Hypothalamus (tissue), 51 donors: ENCODE data around the gene VPS13D.

Source experiments
- DNase-seq, 51 donors: peaks; one replicate each; lab custom pipeline; 2025; lab: John Stamatoyannopoulos, UW

Gene VPS13D

DNA sequence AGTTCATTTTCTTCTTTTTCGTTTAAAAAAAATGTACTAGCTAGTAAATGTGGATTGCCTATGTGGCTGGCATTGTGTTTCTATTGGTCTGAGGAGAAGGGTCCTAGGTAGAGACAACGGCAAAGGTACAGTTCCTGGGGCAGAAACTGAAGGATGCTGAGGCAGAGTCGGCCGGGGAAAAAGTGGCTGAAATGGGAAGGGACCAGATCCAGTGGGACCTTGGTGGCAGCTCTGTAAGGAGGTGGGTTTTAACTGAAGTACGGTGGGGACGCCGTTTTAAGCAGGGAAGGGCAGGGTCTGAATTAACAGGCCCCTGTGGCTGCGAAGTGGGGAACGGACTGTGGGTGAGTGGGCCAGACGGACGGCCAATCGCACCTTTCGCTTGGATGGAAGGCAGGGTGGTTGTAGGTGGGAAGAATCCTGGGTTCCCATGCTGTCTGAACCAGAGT is 420 bp upstream of the VPS13D start:
- no peak for DNase-seq

GRCh38 chr1:12230549-12231275 is 882 bp downstream of the VPS13D start:
- peak in 23 of 51 donors; percentile 2 to 43 (median 11) for DNase-seq

GRCh38 chr1:12231276-12231595 is 1.4 kb downstream of the VPS13D start:
- DNase-seq: no peak

- DNase-seq: no peak
Measured at GRCh38 chr1:12232221-12232620, 2.4 kb downstream of the VPS13D start.

DNA sequence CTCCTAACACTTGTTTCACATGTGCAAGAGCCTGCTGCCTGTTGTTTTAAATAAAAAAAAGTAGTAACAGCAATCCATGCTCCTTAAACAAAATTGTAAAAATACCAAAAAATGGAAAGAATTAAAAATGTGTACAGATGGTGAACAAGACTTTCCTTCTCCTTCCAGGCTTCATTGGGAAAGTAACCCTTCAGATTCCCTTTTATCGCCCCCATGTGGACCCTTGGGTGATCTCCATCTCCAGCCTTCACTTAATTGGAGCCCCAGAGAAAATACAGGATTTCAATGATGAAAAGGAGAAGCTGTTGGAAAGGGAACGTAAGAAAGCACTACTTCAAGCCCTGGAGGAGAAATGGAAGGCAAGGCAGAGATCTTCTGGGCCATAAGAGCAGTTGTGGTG is 14.2 kb downstream of the VPS13D start:
- DNase-seq: no peak

DNA sequence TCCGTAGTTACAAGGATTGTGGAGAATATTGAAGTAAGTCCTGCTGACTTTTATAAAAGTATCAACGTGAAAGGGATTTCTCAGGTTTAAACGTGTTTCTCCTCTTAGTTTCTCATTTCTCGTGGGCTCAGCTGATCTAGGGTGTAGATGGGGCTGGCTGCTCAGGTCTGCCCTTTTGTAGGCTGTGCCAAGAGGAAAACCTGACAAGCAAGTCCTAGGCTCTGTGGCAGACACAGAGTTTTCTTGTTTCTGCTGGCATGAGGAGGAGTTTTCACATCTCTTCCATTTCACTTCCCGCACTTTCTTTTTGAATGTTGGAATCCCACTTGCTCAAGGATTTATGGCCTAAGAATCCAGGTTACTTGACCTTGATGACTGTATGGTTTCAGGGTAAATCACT is 14.8 kb downstream of the VPS13D start:
- DNase-seq: no peak

GRCh38 chr1:12245116-12245515 is 15.3 kb downstream of the VPS13D start:
- no peak for DNase-seq

GRCh38 chr1:12245733-12246132 is 15.9 kb downstream of the VPS13D start:
- DNase-seq: no peak

DNA sequence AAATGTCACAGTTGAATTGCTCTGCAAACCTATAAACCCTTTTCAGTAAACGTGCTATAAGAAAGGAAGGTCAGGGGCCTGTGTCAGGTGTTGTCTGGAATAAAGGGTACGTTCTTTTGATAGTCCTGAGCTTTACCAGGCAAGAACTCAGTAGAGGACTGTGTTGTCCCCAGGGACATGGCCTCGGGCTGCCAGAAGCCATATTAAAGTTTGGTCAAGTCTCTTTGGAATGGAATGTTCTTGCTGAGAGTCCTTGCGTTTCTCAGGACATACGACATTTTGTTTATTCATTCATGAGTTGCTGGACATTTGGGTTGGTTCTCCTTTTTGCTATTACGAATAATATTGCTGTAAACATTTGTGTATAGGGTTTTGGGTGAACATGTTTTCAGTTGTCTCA is 16.8 kb downstream of the VPS13D start:
- DNase-seq: no peak

DNA sequence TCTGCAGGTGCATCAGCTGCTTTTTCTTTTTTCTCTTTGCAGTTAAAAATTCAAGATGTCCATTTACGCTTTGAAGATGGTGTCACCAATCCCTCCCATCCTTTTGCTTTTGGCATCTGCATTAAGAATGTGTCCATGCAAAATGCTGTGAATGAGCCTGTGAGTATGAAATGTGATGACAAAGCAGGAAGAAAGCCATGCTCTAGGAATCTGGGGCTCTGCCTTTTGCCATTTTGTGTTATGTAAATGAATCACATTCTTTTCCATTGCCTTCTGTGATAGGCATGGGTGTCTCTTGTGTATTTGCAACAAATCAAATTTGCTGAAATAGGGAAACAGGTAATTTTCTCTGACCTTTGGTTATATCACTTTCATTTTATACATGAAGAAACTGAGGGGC is 19.4 kb downstream of the VPS13D start:
- DNase-seq: no peak

DNA sequence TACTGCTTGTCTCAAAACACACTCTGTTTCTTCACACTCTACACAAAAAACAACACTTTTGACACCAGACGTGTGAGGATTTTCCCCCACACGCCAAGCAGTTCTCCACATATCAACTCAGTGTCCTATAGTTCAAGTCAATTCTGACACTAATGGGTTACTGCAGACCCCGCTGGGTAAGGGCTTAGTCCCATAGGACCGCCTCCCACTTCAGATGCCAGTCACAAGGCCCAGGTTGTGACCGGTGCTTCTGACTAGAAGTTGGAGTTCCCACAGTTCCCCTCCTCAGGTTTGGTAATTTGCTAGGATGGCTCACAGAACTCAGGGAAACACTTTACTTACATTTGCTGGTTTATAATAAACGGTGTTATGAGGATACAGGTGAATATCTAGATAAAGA is 19.9 kb downstream of the VPS13D start:
- no peak for DNase-seq

DNA sequence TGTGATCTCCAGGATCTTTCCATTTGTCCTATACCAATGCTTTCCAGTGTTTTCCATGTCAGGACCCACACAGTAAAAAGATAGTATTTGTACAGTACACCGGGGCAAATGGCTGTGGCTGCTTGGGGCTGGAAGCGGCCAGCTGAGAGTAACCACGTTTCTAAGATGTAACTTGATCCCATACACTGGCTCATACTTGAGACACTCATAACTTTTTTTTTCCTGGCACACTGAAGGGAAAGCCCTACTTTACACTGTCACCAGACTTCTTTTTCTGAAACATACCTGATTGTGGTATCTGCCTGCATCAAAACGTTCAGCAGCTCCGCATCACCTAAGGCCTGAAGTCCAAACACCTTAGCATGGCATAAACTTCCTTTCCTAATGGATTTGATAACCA is 21.6 kb downstream of the VPS13D start:
- no peak for DNase-seq

GRCh38 chr1:12255913-12256312 is 26.1 kb downstream of the VPS13D start:
- no peak for DNase-seq

DNA sequence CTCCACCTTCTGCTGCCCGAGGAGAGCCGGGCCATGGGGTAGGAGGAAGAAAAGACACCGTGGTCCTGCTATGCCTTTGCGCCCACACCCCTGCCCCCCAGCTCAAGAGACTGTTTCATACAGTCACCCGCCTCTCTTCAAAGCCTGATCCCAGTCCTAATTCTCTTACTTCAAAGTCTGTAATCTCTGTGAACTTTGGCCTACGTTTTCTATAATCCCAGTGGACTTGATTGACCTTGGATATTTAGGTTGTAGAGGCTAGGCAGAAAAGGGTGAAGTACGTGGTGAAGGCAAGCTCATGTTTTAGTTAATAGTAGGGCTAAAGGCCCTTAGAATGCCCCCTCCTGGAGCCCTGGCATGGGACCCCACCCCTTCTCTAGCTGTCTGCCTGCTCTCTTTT is 28.4 kb downstream of the VPS13D start:
- DNase-seq: no peak

- no peak for DNase-seq
Measured at GRCh38 chr1:12269351-12269750, 39.5 kb downstream of the VPS13D start.

DNA sequence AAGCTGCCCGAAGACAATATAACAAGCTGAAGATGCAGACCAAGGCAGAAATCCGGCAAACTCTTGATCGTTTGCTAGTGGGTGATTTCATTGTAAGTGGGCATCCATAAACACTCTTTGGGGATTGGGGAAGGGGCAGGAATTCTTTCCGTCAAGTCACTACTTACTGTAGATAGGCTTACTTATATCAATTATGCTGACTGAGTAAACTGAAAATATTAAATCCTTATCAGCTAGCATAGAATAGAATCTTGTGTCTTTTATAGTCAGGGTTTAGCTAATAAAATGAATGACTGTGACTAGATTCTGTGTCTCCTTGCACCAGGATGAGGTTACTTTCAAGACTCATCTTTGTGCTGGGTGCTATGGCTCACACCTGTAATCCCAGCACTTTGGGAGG is 41.2 kb downstream of the VPS13D start:
- no peak for DNase-seq

GRCh38 chr1:12272770-12273169 is 42.9 kb downstream of the VPS13D start:
- no peak for DNase-seq

DNA sequence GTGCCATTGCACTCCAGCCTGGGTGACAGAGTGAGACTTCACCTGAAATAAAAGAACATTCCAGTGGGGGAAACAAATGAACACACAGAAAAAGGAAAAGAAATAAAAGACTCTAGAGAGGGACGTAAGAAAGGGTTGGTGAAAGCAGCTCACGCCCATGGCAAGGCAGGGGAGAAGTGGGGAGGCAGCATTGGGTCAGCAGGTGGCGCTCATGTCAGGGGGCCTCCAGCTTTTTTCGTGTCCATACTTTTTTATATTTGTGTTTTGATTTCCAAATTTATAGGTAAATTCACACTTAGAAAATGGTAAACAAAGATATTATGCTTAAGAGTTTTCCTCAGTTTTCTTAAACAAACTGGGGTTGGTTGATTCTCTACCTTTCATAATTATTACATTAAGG is 45.5 kb downstream of the VPS13D start:
- peak in 3 of 51 donors; percentile 1 to 6 (median 2) for DNase-seq

GRCh38 chr1:12276225-12276624 is 46.4 kb downstream of the VPS13D start:
- no peak for DNase-seq

DNA sequence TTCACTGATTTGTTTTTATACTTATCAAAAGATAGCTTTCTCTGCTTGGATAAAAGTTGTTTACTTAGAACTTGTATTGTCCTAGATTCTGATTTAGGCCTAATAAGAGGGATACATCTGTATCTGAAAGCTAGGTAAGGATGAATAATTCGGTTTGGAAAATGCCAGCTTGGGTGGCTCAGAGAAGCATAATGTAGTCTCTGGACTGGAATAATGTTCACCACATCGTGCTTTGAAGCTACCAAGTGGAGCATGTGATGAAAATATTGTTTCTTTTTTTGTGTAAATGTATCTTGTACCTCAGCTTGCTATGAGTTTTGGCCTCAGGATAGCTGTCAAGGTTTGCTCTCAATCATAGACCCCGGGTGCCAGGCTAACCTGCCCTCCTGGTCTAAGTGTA is 49.2 kb downstream of the VPS13D start:
- no peak for DNase-seq

DNA sequence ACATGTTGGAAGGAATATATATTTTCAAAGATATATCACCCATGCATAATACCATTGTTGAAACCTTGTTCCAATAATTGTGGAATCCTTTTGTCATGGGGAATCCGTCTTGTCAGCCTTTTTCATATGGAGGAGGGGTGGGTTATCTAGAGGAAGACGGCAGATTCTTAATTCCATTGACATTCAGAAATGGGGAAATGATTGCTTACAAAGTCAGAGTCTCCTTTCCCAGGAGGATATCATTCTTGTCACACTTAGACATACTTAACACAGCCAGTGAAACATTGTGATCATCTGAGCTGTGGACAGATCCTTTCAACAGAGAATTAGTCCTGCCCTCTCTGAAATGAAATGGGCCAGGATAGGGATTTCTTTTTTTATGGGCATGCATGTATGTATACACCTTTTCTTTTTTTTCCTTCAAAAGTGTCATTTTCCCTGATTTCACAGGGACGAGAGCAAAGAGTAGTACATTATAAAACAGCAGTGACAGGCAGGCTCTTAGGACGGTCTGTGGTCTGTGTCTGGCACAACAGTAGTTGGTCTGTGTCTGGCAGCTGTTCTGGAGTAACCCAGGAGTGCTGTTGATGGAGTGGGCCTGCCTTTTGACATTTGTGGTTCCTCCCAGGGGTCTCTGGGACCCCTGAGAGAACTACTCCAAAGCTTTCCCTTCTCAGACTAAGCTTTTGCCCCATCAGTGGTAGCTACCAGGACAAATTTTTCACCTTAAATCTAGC is 50.1 kb downstream of the VPS13D start:
- DNase-seq: no peak

GRCh38 chr1:12282142-12282541 is 52.3 kb downstream of the VPS13D start:
- no peak for DNase-seq

GRCh38 chr1:12284486-12284885 is 54.7 kb downstream of the VPS13D start:
- no peak for DNase-seq
